ENCODE data around the gene GOLGA6A. TPM values are rescaled to one million over a fixed set of nuclear protein-coding genes. Genes with fewer than 3 reads are reported as not detected.

The GOLGA6A gene
- polyA plus RNA-seq, 1 experiment: not detected

- no peak for DNase-seq (ENCODE audit: low read depth)
- no peak overlapping the region for H3K4me3 ChIP-seq (ENCODE audit: low read depth, low read length)
- ChIA-PET CTCF (interaction anchor here (0.7 to 2.2 kb wide), 8 partner anchors 8 to 93 kb away, joined by 3 to 10 read pairs (median 4); no protein-coding TSS in a partner anchor), POLR2A (no interaction called here)
- peaks cover 5% of the 10 kb centered on the region for H3K36me3 ChIP-seq (ENCODE audit: control insufficient read depth, insufficient read depth, low read length)
- no peaks in the 10 kb centered on the region for H3K27me3 ChIP-seq (ENCODE audit: control insufficient read depth, insufficient read depth, low read length)
- no peak for TF ChIP-seq CTCF (IDR thresholded peaks at IDR 0.05; ENCODE audit: insufficient read depth, low read depth, low read length)
These were observed 37.9 kb downstream of the GOLGA6A start for GRCh38 chr15:74044267-74045110.

- H3K27me3 ChIP-seq (ENCODE audit: control insufficient read depth, insufficient read depth, low read length): no peaks in the 10 kb centered on the region
- POLR2A ChIA-PET: no interaction called here
- DNase-seq (ENCODE audit: low read depth): no peak
- no peak for TF ChIP-seq CTCF (IDR thresholded peaks at IDR 0.05; ENCODE audit: insufficient read depth, low read depth, low read length)
- CTCF ChIA-PET: interaction anchor here (1.1 to 2.2 kb wide), 5 partner anchors 10 to 92 kb away, joined by 3 to 10 read pairs (median 4); no protein-coding TSS in a partner anchor
- H3K4me3 ChIP-seq (ENCODE audit: low read depth, low read length): no peak overlapping the region
- peaks cover 5% of the 10 kb centered on the region for H3K36me3 ChIP-seq (ENCODE audit: control insufficient read depth, insufficient read depth, low read length)
These were observed 38.7 kb downstream of the GOLGA6A start for GRCh38 chr15:74043425-74044266.

GRCh38 chr15:74042603-74043424 is 39.5 kb downstream of the GOLGA6A start:
- ChIA-PET POLR2A (no interaction called here), CTCF (interaction anchor here (1.1 to 7.1 kb wide), 3 partner anchors 11 to 70 kb away, joined by 3 to 119 read pairs (median 3); no protein-coding TSS in a partner anchor)
- TF ChIP-seq CTCF (IDR thresholded peaks at IDR 0.05; ENCODE audit: insufficient read depth, low read depth, low read length): no peak
- H3K4me3 ChIP-seq (ENCODE audit: low read depth, low read length): no peak overlapping the region
- H3K36me3 ChIP-seq (ENCODE audit: control insufficient read depth, insufficient read depth, low read length): peaks cover 5% of the 10 kb centered on the region
- no peaks in the 10 kb centered on the region for H3K27me3 ChIP-seq (ENCODE audit: control insufficient read depth, insufficient read depth, low read length)
- no peak for DNase-seq (ENCODE audit: low read depth)

GRCh38 chr15:74041777-74042435 is 40.4 kb downstream of the GOLGA6A start:
- Histone ChIP-seq H3K36me3 (ENCODE audit: control insufficient read depth, insufficient read depth, low read length) (peaks cover 8% of the 10 kb centered on the region), H3K27me3 (ENCODE audit: control insufficient read depth, insufficient read depth, low read length) (no peaks in the 10 kb centered on the region), H3K4me3 (ENCODE audit: low read depth, low read length) (no peak overlapping the region)
- DNase-seq (ENCODE audit: low read depth): no peak
- POLR2A ChIA-PET: no interaction called here
- CTCF ChIA-PET: interaction anchor here (0.7 to 7.1 kb wide), 8 partner anchors 9 to 91 kb away, joined by 3 to 119 read pairs (median 24); partner anchors contain the start of genes PML and STOML1
- no peak for TF ChIP-seq CTCF (IDR thresholded peaks at IDR 0.05; ENCODE audit: insufficient read depth, low read depth, low read length)

All from BJ (cell line).